Keratinocyte (primary cell): ENCODE measurements around the gene CPEB1.

Source experiments
- CTCF ChIP-seq, 3 experiments: IDR thresholded peaks in 1 of 3; conservative IDR thresholded peaks in 1 of 3; optimal IDR thresholded peaks in 1 of 3; 2 replicates in 2 of 3; 3 replicates in 1 of 3; pipeline versions ENCODE3 to v1.5.1; 2011; ENCODE audit warnings: low read length in 3 of 3, mild to moderate bottlenecking in 3 of 3, moderate library complexity in 2 of 3, control low read depth in 1 of 3, inconsistent platforms in 1 of 3; ENCODE audit not compliant: insufficient read depth in 2 of 3; ENCODE audit errors: extremely low read depth in 1 of 3
- EZH2 ChIP-seq: IDR thresholded peaks from one replicate; pipeline ENCODE4 v1.6.1; 2012; ENCODE audit warnings: inconsistent platforms, mild to moderate bottlenecking, low read length, moderate library complexity

- TF ChIP-seq CTCF (optimal IDR thresholded peaks at IDR 0.05 in 1 of 3, IDR thresholded peaks at IDR 0.05 in 1 of 3, conservative IDR thresholded peaks at IDR 0.05 in 1 of 3; ENCODE audit: extremely low read depth in 1 of 3, insufficient read depth in 2 of 3, low read length in 3 of 3): no peak
- TF ChIP-seq EZH2: no peak
Measured at GRCh38 chr15:82630033-82630432, 17.1 kb downstream of the CPEB1 start.
